ENCODE data around the gene IL15. TPM values are rescaled to one million over a fixed set of nuclear protein-coding genes. Genes with fewer than 3 reads are reported as not detected.

The IL15 gene
- total and polyA plus RNA-seq, 2 experiments from 2014 or later, result 2.3 to 3.7 TPM

- TF ChIP-seq CTCF (conservative IDR thresholded peaks at IDR 0.05; ENCODE audit: low read depth in 2 of 2) (no peak), JUNB (IDR thresholded peaks at IDR 0.05; ENCODE audit: unreplicated experiment) (no peak)
These were observed 7.2 kb downstream of the IL15 start (continued) for GRCh38 chr4:141643557-141643956.

GRCh38 chr4:141645611-141646340 lies 9.4 kb downstream of the IL15 start:
- H3K4me2 ChIP-seq, result no peak overlapping the region
- no peaks in the 10 kb centered on the region for H3K4me1 ChIP-seq (ENCODE audit: insufficient read depth)
- no peaks in the 10 kb centered on the region for H4K20me1 ChIP-seq (replicated peaks; ENCODE audit: insufficient read depth)
- H3K27ac ChIP-seq (ENCODE audit: low read depth), result no peak overlapping the region
- DNase-seq (ENCODE audit: low spot score) (no peak), ATAC-seq (no peak)
- no peak overlapping the region for H2AFZ ChIP-seq
- Mint-ChIP-seq H3K36me3 (ENCODE audit: low read depth) (no peaks in the 10 kb centered on the region), H3K4me3 (no peak overlapping the region), H3K4me1 (no peaks in the 10 kb centered on the region), H3K27me3 (ENCODE audit: insufficient read depth, low read depth, poor library complexity) (no peaks in the 10 kb centered on the region), H3K9me3 (no peaks in the 10 kb centered on the region), H3K27ac (no peak overlapping the region)
- no peaks in the 10 kb centered on the region for H3F3A ChIP-seq (replicated peaks; ENCODE audit: low read depth)
- no peaks in the 10 kb centered on the region for H3K36me3 ChIP-seq (ENCODE audit: insufficient read depth)
- no peaks in the 10 kb centered on the region for H3K79me2 ChIP-seq (replicated peaks; ENCODE audit: insufficient read depth)
- H3K4me3 ChIP-seq, result no peak overlapping the region
- H3K27me3 ChIP-seq (ENCODE audit: insufficient read depth), result no peaks in the 10 kb centered on the region
- H3K9me2 ChIP-seq (ENCODE audit: insufficient read depth), result no peaks in the 10 kb centered on the region
- TF ChIP-seq ZNF462 (CRISPR knock-in tag; IDR thresholded peaks at IDR 0.05) (no peak), CTCF (conservative IDR thresholded peaks at IDR 0.05; ENCODE audit: low read depth in 2 of 2) (no peak), NANOG (IDR thresholded peaks at IDR 0.05; ENCODE audit: borderline replicate concordance) (no peak), STAT1 (IDR thresholded peaks at IDR 0.05; ENCODE audit: unreplicated experiment) (no peak), ZNF114 (CRISPR knock-in tag; IDR thresholded peaks at IDR 0.05) (no peak), JUNB (IDR thresholded peaks at IDR 0.05; ENCODE audit: unreplicated experiment) (no peak), REST (IDR thresholded peaks at IDR 0.05; ENCODE audit: unreplicated experiment) (no peak), EZH2 (IDR thresholded peaks at IDR 0.05; ENCODE audit: low read depth, unreplicated experiment) (no peak), ETS1 (IDR thresholded peaks at IDR 0.05) (no peak)
